ENCODE results near the gene CRP.

The CRP gene

DNA sequence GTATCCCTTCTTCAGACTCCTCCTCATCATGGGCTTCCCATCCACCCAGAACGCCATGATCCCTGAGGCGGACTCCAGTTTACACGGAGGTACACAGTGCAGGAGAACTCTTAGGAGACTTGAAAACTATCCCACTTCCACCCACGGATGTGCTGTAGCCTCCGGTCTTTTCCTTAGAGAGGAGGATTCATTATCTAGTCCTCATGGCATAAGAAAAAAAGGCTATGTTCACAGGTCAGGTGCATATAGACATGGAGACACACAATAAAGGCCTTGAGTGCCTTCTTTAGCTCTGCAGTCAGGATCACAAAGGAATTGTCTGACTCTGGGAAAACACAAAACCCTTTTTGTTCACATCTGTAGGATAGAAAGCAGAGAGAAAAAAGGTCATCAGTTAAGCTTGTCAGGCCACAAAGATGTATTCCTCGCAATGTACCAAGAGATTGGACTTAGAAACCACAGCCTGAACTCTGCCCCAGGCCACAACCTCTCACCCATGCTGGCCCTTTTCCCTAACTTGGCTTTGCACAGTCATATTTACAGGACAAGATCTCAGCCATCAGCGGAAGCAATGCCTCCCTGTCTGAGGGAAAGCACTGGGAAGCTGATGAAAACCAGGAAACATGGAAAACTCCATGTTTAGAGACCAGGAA, 9.0 kb downstream of the CRP start:
- no peak overlapping the region for H2AFZ ChIP-seq
- no peaks in the 10 kb centered on the region for H3K9me3 ChIP-seq (ENCODE audit: control insufficient read depth, low read length)
- no peak overlapping the region for H3K27ac ChIP-seq
- H3K4me3 ChIP-seq (ENCODE audit: low read depth, low read length), result no peak overlapping the region
- H3K36me3 ChIP-seq (ENCODE audit: control insufficient read depth, insufficient read depth, low read length), result no peaks in the 10 kb centered on the region
- TF ChIP-seq, protein P1, sequence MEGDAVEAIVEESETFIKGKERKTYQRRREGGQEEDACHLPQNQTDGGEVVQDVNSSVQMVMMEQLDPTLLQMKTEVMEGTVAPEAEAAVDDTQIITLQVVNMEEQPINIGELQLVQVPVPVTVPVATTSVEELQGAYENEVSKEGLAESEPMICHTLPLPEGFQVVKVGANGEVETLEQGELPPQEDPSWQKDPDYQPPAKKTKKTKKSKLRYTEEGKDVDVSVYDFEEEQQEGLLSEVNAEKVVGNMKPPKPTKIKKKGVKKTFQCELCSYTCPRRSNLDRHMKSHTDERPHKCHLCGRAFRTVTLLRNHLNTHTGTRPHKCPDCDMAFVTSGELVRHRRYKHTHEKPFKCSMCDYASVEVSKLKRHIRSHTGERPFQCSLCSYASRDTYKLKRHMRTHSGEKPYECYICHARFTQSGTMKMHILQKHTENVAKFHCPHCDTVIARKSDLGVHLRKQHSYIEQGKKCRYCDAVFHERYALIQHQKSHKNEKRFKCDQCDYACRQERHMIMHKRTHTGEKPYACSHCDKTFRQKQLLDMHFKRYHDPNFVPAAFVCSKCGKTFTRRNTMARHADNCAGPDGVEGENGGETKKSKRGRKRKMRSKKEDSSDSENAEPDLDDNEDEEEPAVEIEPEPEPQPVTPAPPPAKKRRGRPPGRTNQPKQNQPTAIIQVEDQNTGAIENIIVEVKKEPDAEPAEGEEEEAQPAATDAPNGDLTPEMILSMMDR (IDR thresholded peaks at IDR 0.05), result no peak
- no peak overlapping the region for H3K9ac ChIP-seq
- no peaks in the 10 kb centered on the region for H3K27me3 ChIP-seq (ENCODE audit: control insufficient read depth, insufficient read depth, low read length)
- H3K4me2 ChIP-seq (ENCODE audit: low read length), result no peak overlapping the region
- H3K4me1 ChIP-seq, result no peaks in the 10 kb centered on the region
- H3K79me2 ChIP-seq, result no peaks in the 10 kb centered on the region

DNA sequence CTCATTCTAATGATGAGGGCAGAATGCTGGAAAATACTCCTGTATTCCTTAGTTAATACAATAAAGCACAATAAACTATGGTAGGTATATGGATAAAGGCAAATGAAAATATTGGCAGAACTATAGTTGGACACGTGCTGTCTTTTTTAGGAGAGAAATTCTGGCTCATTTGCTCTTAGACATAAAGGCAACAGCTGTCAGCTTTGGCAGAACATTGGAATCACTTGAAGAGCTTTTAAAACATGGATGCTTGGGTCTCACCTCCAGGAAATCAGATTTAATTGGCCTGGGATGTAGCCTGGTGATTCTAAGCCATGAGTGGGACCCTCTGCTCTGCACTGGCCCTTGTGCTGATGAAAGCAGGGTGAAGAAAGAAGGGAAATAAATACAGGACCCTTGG, 9.9 kb downstream of the CRP start:
- Histone ChIP-seq H3K27me3 (ENCODE audit: control insufficient read depth, insufficient read depth, low read length) (no peaks in the 10 kb centered on the region), H2AFZ (no peak overlapping the region), H3K9ac (no peak overlapping the region), H3K4me3 (ENCODE audit: low read depth, low read length) (no peak overlapping the region), H3K36me3 (ENCODE audit: control insufficient read depth, insufficient read depth, low read length) (no peaks in the 10 kb centered on the region), H3K4me2 (ENCODE audit: low read length) (no peak overlapping the region), H3K4me1 (no peaks in the 10 kb centered on the region), H3K9me3 (ENCODE audit: control insufficient read depth, low read length) (no peaks in the 10 kb centered on the region), H3K79me2 (no peaks in the 10 kb centered on the region), H3K27ac (no peak overlapping the region)
- TF ChIP-seq, protein P1 (IDR thresholded peaks at IDR 0.05), result no peak

DNA sequence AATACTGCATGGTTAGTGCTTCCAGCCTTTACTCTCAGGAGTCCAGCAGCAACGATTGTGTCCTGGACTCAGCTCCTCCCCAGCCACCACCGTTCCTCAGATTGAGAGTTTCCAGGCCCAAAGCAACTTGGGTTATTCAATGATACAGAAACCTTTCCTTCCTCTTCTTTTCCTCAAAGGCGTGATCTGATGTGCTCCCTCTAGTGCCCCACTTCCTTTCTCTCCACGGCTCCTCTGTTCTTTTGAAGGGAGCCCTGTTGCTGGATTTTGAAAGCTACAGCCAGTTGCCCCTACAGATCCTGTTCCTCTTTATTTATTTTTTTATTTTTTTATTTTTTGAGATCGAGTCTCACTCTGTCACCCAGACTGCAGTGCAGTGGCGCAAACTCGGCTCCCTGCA, 14.1 kb downstream of the CRP start:
- Histone ChIP-seq H3K9me3 (ENCODE audit: control insufficient read depth, low read length) (no peaks in the 10 kb centered on the region), H3K27me3 (ENCODE audit: control insufficient read depth, insufficient read depth, low read length) (no peaks in the 10 kb centered on the region), H3K36me3 (ENCODE audit: control insufficient read depth, insufficient read depth, low read length) (no peaks in the 10 kb centered on the region), H3K4me3 (ENCODE audit: low read depth, low read length) (no peak overlapping the region), H3K9ac (no peak overlapping the region), H3K4me2 (ENCODE audit: low read length) (no peak overlapping the region), H3K79me2 (no peaks in the 10 kb centered on the region), H2AFZ (no peak overlapping the region), H3K27ac (no peak overlapping the region), H3K4me1 (no peaks in the 10 kb centered on the region)
- TF ChIP-seq, protein P1 (IDR thresholded peaks at IDR 0.05), result no peak

DNA sequence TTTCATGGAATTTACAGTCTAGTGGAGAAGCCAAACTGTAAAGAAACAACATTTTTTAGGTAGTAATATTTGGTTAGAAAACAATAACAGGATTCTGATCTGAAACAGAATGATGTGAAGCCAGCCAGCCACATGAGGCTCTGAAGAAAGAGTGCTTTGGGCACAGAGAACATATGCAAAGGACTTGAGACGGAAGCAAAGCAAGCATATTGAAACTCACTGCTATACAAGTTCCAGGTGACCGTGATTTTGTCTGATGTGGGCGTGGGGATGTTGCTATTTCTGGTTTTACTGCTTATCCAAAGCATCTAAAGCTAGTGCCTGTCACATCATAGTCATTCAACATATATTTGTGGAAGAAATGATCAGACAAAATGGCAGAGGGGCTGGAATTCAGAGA, 14.7 kb downstream of the CRP start:
- Histone ChIP-seq H3K4me1 (no peaks in the 10 kb centered on the region), H2AFZ (no peak overlapping the region)
- TF ChIP-seq, protein P1 (IDR thresholded peaks at IDR 0.05), result no peak

DNA sequence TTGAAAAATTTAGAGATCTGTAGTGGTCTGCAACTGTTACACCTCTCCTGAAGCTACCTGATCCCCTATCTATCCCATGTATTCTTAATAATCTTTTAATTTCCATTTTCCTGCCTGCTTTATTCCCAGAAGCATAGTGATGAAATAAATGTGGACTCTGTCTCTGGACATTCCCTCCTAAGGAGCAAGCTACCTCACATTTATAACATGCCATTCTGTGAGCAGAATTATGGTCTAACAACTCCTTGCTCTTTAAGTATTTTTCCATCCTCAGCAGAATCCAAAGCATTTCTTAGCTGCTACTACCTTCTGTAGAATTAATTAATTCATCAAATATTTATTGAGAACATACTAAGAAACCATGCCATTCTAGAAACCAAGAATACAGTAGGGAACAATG, 15.1 kb downstream of the CRP start:
- Histone ChIP-seq H3K79me2 (no peaks in the 10 kb centered on the region), H2AFZ (no peak overlapping the region), H3K36me3 (ENCODE audit: control insufficient read depth, insufficient read depth, low read length) (no peaks in the 10 kb centered on the region), H3K4me2 (ENCODE audit: low read length) (no peak overlapping the region), H3K9ac (no peak overlapping the region), H3K27me3 (ENCODE audit: control insufficient read depth, insufficient read depth, low read length) (no peaks in the 10 kb centered on the region), H3K27ac (no peak overlapping the region), H3K4me1 (no peaks in the 10 kb centered on the region), H3K9me3 (ENCODE audit: control insufficient read depth, low read length) (no peaks in the 10 kb centered on the region), H3K4me3 (ENCODE audit: low read depth, low read length) (no peak overlapping the region)
- TF ChIP-seq, protein P1 (IDR thresholded peaks at IDR 0.05), result no peak

More for the DNA sequence above, 14.7 kb downstream of the CRP start:
- H3K9me3 ChIP-seq (ENCODE audit: control insufficient read depth, low read length), result no peaks in the 10 kb centered on the region
- H3K27me3 ChIP-seq (ENCODE audit: control insufficient read depth, insufficient read depth, low read length), result no peaks in the 10 kb centered on the region
- no peak overlapping the region for H3K9ac ChIP-seq
- no peaks in the 10 kb centered on the region for H3K36me3 ChIP-seq (ENCODE audit: control insufficient read depth, insufficient read depth, low read length)
- H3K79me2 ChIP-seq, result no peaks in the 10 kb centered on the region
- H3K4me3 ChIP-seq (ENCODE audit: low read depth, low read length), result no peak overlapping the region
- no peak overlapping the region for H3K4me2 ChIP-seq (ENCODE audit: low read length)
- H3K27ac ChIP-seq, result no peak overlapping the region
